GM18508 (cell line): ENCODE results near the gene TEKT5.

Experiments used
- ATAC-seq: cut with Tn5 transposase; IDR thresholded peaks from one replicate; pipeline ENCODE4 v1.9.1; 2021; ENCODE audit warnings: moderate number of reproducible peaks; ENCODE audit not compliant: insufficient read depth, unreplicated experiment

The TEKT5 gene

GRCh38 chr16:10613785-10614485 is 80.8 kb downstream of the TEKT5 start:
- ATAC-seq, result no peak

- ATAC-seq, result no peak
Measured at GRCh38 chr16:10612649-10613179, 82.0 kb downstream of the TEKT5 start.

DNA sequence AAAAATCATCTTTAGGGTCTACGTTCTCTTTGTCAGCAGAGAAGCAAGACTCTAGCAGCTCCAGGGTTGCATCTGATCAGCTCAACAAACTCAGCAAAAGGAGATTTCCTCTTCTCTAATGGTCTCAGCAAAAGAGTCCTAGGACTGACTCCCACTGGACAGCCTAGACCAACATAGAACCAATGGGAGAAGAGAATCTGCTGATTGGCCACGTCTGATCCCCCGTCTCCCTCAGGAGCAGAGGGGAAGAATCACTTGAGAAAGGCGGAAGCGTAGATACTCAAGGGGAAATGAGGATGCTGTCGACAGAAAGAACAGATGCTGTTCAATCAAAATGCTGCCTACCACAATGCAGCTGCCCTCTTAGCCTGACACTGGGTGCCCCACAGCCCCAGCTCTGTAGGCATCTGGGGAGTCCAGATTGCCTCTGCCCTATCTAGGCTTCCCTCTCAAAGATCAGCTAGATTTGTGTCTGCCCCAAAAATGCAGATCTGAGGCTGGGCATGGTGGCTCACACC is 82.8 kb downstream of the TEKT5 start:
- ATAC-seq, result no peak

GRCh38 chr16:10610499-10611184 is 84.1 kb downstream of the TEKT5 start:
- ATAC-seq, result no peak

GRCh38 chr16:10609402-10609774 is 85.3 kb downstream of the TEKT5 start:
- no peak for ATAC-seq

DNA sequence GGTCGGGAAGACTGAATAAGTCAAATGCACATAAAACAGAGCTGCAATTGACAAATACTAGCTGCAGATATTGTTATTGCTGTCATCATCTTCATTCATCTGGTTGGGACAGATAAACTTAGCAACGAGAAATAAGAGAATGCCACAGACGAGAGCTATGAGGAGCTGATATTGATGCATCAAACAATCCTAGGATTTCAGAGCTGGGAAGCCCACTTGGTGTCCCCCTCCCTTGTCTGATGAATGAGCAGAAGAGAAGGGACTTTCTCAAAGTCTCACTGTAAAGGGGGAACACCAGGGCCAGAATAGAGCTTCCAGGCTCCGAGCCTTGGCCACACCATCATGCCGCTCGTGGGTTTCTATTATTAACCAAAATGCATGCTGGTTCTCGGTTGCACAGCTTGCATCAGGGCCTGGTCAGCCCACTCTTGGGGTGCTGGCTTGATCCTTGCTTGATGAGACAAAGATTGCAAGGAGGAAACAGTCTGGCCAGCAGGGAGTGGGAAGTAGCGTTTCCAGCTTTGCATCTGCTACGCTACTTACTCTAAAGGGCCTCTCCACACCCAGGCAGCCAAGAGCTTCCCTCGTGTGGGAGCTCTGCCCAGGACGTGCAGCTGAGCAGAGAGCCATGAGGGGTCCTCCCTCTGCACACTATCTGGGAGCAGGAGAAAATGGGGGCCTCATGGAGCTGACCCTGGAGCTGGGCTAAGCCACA is 85.9 kb downstream of the TEKT5 start:
- ATAC-seq, result no peak

GRCh38 chr16:10607157-10607556 is 87.6 kb downstream of the TEKT5 start:
- no peak for ATAC-seq

DNA sequence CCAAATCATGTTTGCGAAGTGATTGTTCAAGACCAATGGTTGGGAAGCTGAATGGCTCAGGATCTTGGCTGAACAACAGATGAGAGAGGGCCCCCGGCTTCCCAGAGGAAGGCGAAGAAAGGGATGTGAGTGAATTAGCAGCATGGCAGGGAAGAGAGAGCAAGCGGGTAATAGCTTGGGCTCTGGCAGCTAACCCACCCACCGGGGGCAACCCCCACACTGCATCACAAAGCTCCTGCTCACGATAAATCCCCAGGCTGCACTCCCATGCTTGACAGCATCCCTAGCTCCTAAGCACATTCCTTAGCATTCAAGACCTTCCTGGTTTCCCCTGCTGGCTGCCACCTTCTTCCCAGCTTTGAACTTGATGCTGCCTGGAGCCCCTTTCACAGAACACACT is 88.1 kb downstream of the TEKT5 start:
- ATAC-seq, result no peak

DNA sequence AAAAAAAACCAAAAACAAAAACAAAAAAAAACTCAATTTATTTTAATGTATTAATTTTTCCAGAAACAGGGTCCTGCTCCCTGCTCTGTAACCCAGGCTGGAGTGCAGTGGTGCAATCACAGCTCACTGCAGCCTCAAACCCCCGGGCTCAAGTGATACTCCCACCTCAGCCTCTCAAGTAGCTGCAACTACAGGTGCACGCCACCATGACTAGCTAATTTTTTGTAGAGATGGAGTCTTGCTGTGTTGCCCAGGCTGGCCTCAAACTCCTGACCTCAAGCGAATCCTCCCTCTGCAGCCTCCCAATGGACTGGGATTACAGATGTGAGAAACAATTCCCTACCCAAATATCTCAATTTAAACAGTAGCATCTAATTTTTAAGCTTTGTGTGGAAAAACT is 89.1 kb downstream of the TEKT5 start:
- no peak for ATAC-seq

DNA sequence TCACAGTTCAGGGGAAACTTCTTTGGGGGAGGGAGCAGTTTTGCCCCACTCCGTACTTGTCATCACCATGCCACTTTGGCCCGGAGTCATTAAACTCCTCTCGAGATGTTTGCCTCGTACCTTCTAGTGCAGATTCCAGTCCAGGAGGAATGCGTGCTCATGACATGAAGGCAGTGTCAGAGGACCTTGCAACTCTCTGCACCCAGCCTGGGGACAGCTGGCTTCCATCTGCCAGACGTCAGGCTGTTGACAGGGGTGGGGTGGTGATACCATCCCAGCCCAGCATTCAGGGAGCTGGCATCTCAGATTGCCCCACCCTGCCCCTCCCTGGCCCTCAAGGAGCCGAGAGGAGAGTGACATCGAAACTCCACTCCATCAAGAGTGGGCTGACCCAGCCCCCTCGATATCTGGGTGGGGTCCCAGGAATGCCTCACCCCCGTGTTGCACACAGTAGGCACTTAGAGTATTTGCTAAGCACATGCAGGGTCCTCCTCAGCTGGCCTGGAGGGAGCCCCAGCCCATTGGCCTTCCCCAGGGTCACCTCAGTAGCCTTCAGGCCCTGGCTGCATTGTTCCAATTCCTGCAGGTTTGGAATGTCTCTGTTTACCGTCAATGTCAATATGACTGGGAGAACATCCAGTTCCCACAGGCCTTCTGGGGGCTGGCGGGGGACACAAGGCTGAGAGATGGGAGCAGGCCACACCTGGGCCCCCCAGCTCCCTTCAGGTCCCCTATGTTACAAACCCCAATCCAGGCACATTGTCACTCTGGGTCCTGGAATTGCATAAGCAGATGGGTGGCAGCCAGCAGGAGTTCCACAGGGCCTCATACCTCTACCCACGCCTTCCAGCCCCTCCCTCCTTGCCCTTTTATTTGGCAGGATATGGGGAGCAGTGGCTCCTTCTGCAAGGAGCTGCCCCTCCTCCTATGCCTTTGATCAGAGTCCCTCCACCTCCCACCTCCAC is 93.0 kb downstream of the TEKT5 start:
- ATAC-seq, result no peak

DNA sequence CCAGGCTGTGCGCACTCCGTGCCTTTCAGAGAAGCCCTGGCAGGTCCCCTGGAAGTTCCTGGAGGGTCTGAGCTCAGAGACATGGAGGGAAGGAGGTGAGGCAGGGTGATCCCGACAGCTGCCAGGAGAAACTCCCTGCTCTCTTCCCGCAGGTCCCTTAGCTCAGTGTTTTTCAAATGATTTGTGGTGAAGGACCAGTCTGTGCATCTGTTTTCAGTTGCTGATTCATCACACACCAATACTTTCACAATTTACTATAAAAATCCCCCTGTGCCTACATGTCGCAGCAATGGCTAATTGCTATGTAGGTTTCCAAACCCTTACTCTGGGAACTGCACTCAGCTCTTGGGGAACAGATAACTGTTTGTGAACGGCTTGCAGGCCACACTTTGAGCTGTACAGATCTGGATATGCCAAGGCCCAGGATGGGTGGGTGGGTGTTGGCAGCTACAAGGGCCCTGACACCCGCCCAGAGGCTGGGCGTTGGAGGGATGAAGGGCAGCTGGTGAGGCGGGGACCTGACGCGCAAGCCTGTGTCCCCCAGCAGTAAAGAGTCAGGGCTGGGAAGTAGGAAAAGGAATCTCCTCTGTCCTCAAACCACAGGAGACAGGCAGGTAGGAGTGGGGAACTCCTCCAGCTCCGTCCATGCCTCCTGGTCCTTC is 93.8 kb downstream of the TEKT5 start:
- ATAC-seq, result no peak

DNA sequence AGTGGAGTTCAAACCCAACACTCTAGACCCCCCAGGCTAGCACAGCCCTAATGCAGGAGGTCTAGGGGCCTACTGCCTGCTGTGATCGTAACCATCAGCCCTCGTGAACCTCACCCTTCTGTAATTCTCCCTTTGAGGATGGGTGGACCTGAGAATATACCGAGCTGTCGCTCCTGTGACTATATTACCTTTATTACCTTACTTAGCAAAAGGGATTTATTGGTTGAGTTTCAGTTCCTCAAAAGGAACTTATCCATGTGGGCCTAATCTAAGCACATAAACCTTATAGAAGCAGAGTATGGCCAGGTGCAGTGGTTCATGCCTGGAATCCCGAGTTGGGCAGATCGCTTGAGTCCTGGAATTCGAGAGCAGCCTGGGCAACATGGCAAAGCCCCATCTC is 95.1 kb downstream of the TEKT5 start:
- ATAC-seq, result no peak

DNA sequence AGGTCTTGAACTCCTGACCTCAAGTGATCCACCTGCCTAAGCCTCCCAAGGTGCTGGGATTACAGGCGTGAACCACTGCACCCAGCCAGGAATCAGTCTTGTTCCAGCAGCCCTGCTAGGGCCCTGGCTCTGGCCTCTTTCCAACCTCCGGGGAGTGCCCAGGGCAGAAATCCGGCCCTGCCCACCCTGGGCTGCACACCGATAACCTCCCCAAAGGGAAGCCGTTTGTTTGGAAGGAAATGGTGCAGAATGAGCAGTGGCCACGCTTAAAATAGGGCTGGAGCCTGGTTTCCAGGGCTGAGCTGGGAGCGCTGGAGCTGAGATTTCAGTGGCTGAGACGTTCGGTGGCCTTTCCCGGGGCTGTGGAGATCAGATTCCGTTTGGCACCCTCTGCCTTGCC is 96.6 kb downstream of the TEKT5 start:
- ATAC-seq, result no peak

GRCh38 chr16:10597187-10597601 is 97.5 kb downstream of the TEKT5 start:
- no peak for ATAC-seq

GRCh38 chr16:10594312-10594950 is 100.3 kb downstream of the TEKT5 start:
- no peak for ATAC-seq

GRCh38 chr16:10592611-10593010 is 102.1 kb downstream of the TEKT5 start:
- no peak for ATAC-seq

GRCh38 chr16:10590342-10590741 is 104.4 kb downstream of the TEKT5 start:
- ATAC-seq, result no peak

- no peak for ATAC-seq
Measured at GRCh38 chr16:10589109-10589508, 105.6 kb downstream of the TEKT5 start.

- no peak for ATAC-seq
Measured at GRCh38 chr16:10587622-10588021, 107.1 kb downstream of the TEKT5 start.
